Measurements from ENCODE around the gene DNAJB4.
"Not testable (repeated sequence)": the region's sequence is repeated elsewhere in the genome, so short reads cannot be mapped to it uniquely, and the experiment has no call there.

The DNAJB4 gene

DNA sequence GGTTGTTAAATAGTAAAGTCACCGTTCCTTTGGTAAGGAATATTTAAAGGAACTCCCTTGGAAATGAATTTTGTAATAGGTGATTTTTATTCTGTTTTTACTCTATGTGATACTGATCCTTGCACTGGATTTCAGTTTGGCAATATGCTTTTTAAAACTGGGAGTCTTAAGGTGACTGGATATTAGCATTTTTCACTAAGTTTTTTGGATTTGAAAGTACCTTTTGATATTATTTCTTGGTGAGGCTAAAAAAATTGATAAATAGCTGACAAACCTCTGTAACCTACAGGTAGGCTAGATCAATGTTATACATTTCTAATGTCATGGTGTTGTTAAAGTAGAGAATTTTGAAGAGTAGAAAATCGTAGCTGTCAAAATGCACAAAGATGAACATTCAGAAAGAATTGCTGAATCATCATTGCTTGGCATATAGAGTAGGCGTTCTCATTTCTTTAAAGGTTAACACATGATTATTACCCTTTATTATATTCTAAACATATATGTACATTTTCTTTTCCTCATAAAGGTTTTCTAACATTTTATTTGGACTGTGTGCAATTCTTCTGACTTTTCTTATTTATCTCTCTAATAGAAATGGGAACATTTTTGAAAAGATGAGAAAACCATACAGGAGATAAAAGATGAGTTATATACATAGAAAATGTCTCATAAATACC is 1.5 kb upstream of the DNAJB4 start:
- DNase-seq (ENCODE audit: low read depth in 1 of 2, low spot score in 1 of 2), result no peak
- TF ChIP-seq JUND (IDR thresholded peaks at IDR 0.05; ENCODE audit: low read depth), result no peak
- in situ Hi-C loops (cut with HindIII; ENCODE audit: low pct_unique_long_range_greater_than_20kb, low sequenced_read_pairs), result no loop called here

DNA sequence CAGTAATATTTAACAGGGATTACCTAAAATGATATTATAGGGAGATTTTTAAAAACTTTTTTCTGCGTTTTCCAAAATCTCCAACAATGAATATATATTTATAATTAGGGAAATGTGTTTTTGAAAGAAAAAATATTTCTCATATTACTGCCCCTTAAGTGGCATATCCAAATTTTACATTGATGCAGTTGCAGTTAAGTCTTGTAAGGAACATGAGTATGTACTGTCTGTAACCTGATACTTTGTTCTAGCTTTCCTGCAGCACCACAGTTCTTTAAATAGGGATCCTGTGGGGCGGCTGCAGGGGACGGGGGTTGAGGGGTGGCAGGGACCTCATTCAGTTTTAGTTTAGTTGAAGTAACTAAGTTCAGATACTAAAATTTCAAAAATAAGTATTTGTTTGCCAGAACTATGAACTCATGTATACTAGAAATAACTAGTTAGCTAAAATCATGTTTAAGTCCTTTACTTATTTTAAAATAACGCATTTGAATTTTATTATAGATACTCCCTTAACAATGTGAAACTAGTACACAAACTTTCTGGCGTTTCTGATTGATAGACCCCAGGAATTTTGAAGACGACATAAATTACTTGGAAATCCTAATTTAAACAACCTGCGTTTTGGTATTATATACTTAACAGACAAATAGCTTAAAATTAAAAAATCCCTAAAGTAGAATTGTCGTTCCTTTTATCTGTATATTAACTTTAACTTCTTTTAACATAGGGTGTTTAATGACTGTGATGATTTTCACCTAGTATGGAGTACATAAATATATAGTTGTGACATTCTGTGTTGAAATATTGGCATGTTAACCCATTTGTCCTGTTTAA is 639 bp upstream of the DNAJB4 start:
- peak in 1 of 2 experiments; percentile 82 for DNase-seq (ENCODE audit: low read depth in 1 of 2, low spot score in 1 of 2)
- no peak for TF ChIP-seq JUND (IDR thresholded peaks at IDR 0.05; ENCODE audit: low read depth)
- in situ Hi-C loops (cut with HindIII; ENCODE audit: low pct_unique_long_range_greater_than_20kb, low sequenced_read_pairs), result no loop called here

DNA sequence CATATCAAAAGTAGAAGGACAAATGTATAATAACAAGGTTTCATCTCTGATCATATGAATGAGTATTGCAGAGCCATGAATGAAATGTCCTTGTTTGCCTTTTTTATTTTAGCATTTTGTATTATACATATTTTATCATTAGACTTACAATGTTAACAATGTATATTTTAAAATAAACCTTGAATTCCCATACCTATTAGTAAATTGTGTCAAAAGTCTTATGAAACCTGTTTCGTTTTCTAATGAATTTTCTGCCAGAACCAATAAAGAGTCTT is 646 bp downstream of the DNAJB4 start:
- in situ Hi-C loops (cut with HindIII; ENCODE audit: low pct_unique_long_range_greater_than_20kb, low sequenced_read_pairs), result no loop called here
- TF ChIP-seq JUND (IDR thresholded peaks at IDR 0.05; ENCODE audit: low read depth), result no peak
- DNase-seq (ENCODE audit: low read depth in 1 of 2, low spot score in 1 of 2), result no peak

DNA sequence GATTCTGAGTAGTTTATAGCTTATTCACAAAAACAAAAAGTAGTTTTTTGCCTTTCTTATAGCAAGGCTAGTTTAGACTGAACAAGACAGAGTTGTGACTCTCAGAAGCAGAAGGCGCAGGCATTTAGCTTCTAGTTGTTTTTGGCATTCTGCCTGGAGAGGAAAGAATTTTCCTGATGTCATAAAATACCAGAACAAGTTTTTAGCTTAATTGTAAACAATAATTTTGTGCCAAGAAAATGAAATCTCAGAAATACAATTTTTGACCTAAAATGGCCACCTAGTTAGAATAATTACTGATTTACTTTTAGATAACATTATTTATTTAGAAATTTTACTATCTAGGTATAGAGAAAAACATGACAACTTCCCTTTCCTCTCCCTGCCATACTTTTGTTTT is 1.0 kb downstream of the DNAJB4 start:
- in situ Hi-C loops (cut with HindIII; ENCODE audit: low pct_unique_long_range_greater_than_20kb, low sequenced_read_pairs), result no loop called here
- DNase-seq (ENCODE audit: low read depth in 1 of 2, low spot score in 1 of 2), result peak in 1 of 2 experiments; percentile 69
- TF ChIP-seq JUND (IDR thresholded peaks at IDR 0.05; ENCODE audit: low read depth), result no peak

DNA sequence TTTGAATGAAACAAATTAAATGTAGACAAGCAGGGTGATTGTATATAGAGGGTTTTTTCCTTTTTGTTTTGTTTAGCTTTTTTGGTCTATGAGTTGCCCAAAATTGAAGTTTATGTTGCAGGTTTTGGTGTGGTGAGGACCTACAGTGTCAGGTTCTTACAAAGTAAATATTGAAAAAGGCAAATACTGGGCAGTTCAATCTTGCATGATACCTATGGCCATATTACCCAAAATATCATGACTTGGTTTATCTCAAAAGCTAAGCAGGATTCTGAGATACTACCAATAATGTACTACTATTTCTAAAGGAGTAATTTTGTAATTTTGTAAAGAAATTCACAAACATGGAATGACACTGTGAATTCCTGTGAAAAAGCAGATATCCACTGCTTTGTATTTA is 1.8 kb downstream of the DNAJB4 start:
- in situ Hi-C loops (cut with HindIII; ENCODE audit: low pct_unique_long_range_greater_than_20kb, low sequenced_read_pairs), result no loop called here
- TF ChIP-seq JUND (IDR thresholded peaks at IDR 0.05; ENCODE audit: low read depth), result no peak
- no peak for DNase-seq (ENCODE audit: low read depth in 1 of 2, low spot score in 1 of 2)

DNA sequence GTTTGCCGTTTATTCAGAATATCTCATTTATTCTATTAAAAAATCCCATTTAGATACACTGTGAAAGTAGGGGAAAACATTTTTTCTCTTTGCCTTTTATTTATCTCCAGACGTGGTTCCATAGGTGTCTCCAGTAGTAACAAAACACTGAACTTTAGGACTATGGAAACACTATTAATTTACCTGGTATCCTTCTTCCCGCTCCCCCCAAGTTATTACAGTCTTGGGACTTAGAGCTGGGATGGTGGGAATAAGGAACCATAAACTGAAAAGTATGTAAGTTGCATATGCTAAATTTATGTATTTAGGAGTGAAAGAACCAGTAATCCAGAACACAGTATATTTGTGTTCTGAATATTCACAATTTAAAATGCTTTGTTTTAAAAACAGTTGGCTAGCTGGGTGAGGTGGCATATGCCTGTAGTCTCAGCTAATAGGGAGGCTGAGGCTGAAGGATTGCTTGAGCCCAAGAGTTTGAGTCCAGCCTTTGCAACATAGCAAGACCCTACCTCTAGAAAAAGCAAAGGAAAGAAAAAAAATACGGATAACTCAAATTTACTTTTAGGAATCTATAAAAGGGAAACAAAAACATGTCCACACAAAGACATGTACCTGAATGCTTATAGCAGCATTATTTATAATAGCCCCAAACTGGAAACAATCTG is 3.1 kb downstream of the DNAJB4 start:
- in situ Hi-C loops (cut with HindIII; ENCODE audit: low pct_unique_long_range_greater_than_20kb, low sequenced_read_pairs), result no loop called here
- TF ChIP-seq JUND (IDR thresholded peaks at IDR 0.05; ENCODE audit: low read depth), result no peak

DNA sequence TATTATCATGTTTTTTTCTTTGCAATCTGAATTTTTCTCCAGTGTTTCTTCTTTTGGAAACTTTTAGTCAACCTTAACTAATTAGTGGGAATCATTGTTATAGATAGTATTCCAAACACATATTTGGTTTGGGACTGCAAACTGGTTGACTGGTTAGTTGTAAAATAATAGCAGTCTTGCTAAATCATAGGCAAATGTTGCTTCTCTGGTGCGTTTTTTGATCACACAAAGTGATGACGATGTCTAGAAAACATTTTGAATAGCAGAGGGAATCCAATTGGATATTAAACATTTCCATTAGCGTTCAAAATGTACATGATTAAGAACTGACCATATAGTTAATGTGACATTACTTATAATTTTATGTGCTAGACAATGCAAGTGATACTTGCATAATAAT is 4.5 kb downstream of the DNAJB4 start:
- in situ Hi-C loops (cut with HindIII; ENCODE audit: low pct_unique_long_range_greater_than_20kb, low sequenced_read_pairs), result no loop called here
- no peak for TF ChIP-seq JUND (IDR thresholded peaks at IDR 0.05; ENCODE audit: low read depth)
- no peak for DNase-seq (ENCODE audit: low read depth in 1 of 2, low spot score in 1 of 2)

More for the DNA sequence above, 3.1 kb downstream of the DNAJB4 start:
- DNase-seq (ENCODE audit: low read depth in 1 of 2, low spot score in 1 of 2), result no peak

DNA sequence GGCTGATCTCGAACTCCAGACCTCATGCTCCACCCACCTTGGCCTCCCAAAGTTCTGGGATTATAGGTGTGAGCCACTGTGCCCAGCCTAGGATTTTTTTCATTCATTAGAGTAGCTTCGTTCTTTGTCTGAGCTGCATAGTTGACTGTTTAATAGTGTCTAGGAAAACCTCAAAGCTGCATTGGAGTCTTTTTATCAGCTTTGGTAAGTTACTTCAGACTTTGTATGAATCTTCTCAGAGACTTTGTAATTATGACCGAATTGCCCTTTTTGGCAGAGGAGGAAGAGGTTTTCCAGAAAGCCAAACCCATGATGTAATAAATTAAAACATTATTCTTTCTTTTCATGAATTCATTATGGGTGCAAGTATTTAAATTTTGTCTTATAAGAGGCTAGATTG is 5.1 kb downstream of the DNAJB4 start:
- no peak for DNase-seq (ENCODE audit: low read depth in 1 of 2, low spot score in 1 of 2)
- TF ChIP-seq JUND (IDR thresholded peaks at IDR 0.05; ENCODE audit: low read depth), result no peak
- in situ Hi-C loops (cut with HindIII; ENCODE audit: low pct_unique_long_range_greater_than_20kb, low sequenced_read_pairs), result no loop called here

DNA sequence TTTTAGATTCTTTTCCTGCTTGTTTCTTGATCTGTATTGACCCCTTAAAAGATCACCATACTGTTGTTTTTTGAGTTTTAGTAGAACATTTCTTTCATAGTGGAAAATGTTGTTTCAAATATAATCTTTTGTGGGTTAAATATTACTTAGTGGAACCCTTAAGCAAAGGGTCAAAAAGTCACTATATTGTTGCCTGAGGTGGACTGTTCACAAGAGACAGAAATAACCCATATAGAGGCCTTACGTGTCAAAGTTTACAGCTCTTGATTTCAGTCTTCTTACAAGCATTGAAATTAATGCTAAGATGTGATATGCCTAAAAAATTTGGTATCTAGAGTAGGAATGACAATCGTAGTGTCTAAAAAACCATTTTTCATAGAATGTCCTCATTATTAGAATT is 6.3 kb downstream of the DNAJB4 start:
- in situ Hi-C loops (cut with HindIII; ENCODE audit: low pct_unique_long_range_greater_than_20kb, low sequenced_read_pairs), result no loop called here
- TF ChIP-seq JUND (IDR thresholded peaks at IDR 0.05; ENCODE audit: low read depth), result no peak
- DNase-seq (ENCODE audit: low read depth in 1 of 2, low spot score in 1 of 2), result no peak

DNA sequence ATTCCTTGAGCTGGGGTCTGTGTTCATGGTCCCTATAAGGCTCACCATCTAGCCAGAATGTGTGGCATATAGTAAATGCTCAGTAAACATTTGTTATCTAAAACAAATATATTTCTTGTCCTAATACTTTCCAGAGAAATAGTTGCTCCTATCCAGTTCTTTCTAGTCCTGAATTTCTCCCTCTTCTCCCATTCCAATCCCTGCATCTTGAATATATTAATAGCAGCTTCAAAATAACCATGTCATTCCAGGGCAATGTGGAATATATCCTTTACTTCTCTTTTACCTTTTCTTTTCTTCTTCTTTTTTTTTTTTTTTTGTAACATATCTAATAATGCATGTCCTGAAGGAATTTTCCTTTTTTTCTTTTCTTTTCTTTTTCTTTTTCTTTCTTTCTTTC is 10.4 kb downstream of the DNAJB4 start:
- TF ChIP-seq JUND (IDR thresholded peaks at IDR 0.05; ENCODE audit: low read depth), result no peak
- in situ Hi-C loops (cut with HindIII; ENCODE audit: low pct_unique_long_range_greater_than_20kb, low sequenced_read_pairs), result no loop called here
- no peak for DNase-seq (ENCODE audit: low read depth in 1 of 2, low spot score in 1 of 2)

DNA sequence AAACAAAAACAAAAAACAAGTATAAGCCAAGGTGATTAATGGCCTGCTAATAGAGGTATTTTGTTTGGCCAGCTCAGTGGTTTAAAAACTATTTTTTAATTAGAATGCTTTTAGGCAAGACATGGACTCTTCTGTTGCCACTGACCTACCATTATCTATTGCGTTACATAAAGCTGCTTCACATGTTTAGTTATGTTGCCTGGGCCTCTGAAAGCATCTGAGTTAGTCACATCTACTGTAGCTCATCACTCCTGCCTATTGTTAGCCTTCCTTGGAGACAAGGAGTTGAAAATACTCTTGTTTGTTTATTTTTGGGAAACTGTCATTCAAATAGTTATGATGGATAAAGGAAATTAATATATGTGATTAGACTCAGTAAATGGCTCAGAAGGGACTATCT is 14.3 kb downstream of the DNAJB4 start:
- DNase-seq (ENCODE audit: low read depth in 1 of 2, low spot score in 1 of 2), result no peak
- in situ Hi-C loops (cut with HindIII; ENCODE audit: low pct_unique_long_range_greater_than_20kb, low sequenced_read_pairs), result no loop called here
- no peak for TF ChIP-seq JUND (IDR thresholded peaks at IDR 0.05; ENCODE audit: low read depth)

DNA sequence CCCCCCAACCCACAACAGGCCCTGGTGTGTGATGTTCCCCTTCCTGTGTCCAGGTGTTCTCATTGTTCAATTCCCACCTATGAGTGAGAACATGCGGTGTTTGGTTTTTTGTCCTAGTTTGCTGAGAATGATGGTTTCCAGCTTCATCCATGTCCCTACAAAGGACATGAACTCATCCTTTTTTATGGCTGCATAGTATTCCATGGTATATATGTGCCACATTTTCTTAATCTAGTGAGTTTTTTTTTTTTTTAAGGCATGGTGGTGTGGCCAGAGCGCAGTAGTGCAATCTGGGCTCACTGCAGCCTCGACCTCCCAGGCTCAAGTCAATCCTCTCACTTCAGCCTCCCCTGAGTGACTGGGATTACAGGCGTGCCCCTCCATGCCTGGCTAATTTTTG is 16.4 kb downstream of the DNAJB4 start:
- in situ Hi-C loops (cut with HindIII; ENCODE audit: low pct_unique_long_range_greater_than_20kb, low sequenced_read_pairs); DNase-seq (ENCODE audit: low read depth in 1 of 2, low spot score in 1 of 2): not testable (repeated sequence)

DNA sequence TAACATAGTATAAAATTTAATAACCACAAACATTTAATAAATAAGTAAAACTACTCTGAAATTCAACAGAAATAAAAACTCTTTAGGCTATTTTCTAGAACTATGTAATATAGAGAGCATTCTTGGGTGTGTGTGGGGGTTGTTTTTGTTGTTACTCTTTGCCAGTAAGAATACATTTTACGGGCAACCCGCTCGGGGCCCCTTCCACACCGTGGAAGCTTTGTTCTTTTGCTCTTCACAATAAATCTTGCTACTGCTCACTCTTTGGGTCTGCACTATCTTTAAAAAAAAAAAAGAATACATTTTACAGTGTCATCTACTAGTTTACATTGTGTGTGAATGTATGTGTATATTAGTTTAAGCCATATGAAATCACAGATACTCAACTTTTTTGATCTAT is 25.1 kb downstream of the DNAJB4 start:
- in situ Hi-C loops (cut with HindIII; ENCODE audit: low pct_unique_long_range_greater_than_20kb, low sequenced_read_pairs), result no loop called here
- TF ChIP-seq JUND (IDR thresholded peaks at IDR 0.05; ENCODE audit: low read depth), result no peak
- DNase-seq (ENCODE audit: low read depth in 1 of 2, low spot score in 1 of 2), result no peak
